Measurements from ENCODE around the gene PTPN21.

Gene PTPN21

DNA sequence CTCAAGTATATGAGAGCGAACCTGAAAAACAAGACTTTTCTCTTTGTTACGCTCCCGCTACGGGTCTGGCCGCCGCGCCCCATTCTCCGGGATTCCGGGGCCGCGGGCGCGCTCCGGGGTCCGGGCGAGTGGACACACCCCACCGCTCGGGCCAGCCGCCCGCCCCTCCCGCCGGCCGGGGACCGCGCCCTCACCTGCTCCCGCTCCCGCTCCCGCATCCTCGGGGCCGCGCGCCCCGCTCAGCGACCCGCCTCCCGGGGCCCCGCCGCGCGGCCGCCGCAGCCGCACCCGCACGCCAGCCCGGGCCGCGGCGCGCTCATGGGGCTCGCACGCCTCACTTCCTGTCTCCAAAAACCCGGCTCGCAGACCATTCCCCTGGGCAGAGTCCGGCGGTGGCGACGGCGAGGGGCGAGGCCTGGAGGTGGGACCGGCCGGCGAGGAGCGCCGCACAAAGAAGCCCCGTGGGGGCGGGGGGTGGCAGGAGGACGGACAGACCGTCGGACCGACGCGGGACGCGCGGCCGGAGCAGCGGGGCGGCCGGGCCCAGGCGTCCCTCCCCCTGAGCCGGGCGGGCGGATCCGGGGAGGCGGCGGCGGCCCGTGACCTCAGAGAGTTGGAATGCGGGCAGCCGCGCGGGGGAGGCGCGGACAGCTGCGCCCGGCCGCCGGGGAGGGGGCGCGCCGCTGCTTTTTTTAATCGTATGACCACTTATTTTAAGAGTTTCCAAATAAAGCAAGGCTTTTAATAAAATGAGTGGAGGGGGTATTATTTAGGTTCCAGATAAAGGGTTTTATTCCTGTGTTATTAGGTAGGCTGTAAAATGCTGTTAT lies at the start of gene PTPN21:
PTPN21 (minus strand) TSS at position 551 of the 830 bp plus-strand sequence. CDS start 4,590 bp downstream, outside the sequence.
- no peak for DNase-seq

DNA sequence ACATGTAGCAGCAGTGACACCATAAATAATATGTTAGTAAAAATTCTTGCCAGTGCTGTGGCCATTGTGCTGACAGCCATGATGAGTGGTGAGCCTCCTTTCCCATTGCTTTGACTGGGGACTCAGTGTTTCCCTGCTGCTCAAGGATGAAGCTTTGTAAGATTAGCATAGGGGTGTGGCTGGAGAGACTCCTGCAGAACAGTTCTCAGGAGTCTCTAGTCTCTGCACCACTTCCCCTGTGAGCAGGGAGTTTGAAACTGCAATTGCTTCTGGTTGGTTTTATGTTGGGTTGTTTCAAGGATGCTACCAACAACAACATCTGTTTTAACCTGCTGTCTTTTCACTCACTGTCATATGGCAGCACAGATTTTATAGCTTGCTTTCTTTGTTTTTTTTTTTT lies 49.4 kb upstream of the PTPN21 start:
- no peak for DNase-seq

DNA sequence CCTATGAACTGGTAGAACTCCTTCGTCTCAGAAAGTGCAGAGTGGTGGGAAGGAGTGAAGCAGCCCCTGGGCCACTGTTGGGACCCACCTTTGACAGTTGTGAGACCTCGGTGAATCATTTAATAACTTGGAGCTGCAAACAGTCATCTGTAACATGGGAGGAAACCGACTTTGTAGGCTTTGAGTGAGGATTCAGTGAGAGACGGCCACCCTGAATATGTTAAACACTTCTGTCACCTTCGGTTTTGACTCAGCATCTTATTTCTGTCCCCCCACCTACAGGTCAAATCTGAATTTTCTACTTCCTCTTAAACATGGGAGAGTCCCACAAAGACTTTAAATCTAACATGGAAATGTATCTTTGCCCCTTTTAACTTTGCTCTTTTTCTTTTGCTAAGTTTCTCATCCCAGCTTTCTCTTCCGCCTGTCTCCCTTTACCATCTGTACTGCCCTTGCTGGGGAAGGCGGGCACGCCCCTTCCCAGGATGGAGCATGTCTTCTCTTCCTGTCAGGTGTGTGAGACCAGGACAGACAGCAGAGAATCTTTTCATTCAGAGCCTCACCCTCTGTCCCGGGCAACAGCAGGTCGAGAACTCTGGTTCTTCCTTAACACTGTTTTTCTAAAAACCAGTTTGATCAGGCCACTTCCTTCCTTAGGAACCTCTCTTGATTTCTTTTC lies 45.1 kb upstream of the PTPN21 start:
- no peak for DNase-seq

DNA sequence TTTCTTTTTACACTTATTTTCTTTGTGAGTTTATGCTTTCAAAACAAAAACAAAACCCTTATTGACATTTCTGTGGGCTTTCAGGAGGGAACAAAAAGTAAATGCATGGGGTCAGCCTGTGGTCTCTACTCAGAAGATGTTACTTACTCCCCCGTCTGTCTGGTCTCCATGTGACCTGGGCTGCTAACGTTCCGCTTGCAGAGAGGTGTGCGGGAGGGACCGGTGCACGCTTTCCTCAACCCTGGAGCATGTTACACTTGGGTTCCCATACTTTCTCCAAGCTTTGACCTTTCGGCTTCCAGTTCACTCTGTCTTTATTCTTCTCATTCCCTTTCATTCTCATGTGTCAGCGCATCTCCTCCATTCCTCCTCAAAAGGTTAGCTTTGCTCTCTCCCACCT lies 44.5 kb upstream of the PTPN21 start:
- DNase-seq: no peak

GRCh38 chr14:88598097-88598675 lies 43.4 kb upstream of the PTPN21 start:
- DNase-seq: no peak

GRCh38 chr14:88597601-88598000 lies 42.8 kb upstream of the PTPN21 start:
- DNase-seq: no peak

GRCh38 chr14:88597038-88597437 lies 42.2 kb upstream of the PTPN21 start:
- no peak for DNase-seq

GRCh38 chr14:88592031-88592430 lies 37.2 kb upstream of the PTPN21 start:
- no peak for DNase-seq

DNA sequence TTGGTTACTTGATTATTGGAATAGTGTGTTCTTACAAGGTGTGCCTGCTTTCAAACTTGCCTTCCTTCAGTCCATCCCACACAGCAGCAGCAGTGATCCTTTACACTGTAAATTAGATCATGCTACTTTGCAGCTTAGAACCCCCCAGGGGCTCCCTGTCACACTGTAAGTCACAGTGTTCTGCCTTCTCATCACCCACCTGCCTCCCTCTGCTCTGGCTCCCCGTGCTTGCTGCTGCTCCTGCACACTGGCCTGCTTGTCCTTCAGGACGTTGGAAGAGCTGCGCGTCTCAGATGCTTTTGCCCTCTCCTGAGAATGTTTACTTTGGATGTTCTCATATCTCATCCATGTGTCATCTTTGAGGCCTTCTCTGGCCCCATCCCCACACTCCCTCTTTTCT lies 35.4 kb upstream of the PTPN21 start:
- DNase-seq: no peak

DNA sequence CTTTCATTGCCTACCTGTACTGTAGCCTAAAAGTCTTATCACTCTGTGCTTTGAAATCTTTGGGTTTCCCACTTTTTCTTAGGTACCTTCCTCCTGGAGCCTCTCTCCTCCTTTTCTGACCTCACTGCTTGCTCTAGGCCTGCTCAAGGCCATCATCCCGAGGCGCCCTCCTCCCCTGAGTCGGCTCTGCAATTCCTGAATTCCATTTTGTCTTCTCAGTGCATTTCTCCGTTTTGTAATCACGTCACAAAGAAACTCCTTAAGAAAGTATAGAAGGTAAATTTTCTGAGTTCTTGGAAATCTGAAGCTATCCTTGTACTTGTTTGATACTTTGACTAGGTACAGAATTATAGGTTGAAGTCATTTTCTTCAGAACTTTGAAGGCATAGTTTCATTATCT lies 33.3 kb upstream of the PTPN21 start:
- no peak for DNase-seq

DNA sequence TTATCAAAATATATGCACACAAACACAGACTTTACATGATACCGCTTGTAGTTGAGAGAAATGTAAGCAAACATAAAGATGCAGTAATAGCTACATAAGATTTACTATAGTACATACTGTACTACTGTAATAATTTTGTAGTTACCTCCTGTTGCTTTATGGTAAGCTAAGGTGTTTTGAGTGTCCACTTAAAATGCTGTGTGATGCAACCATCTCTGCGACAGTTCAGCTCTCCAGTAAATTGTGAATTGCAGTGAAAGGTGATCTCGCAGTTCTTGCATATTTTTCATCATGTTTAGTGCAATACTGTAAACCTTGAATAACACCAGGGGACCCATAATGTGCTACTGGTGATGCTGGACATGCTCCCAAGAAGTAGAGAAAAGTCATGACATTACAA lies 29.6 kb upstream of the PTPN21 start:
- DNase-seq: no peak

DNA sequence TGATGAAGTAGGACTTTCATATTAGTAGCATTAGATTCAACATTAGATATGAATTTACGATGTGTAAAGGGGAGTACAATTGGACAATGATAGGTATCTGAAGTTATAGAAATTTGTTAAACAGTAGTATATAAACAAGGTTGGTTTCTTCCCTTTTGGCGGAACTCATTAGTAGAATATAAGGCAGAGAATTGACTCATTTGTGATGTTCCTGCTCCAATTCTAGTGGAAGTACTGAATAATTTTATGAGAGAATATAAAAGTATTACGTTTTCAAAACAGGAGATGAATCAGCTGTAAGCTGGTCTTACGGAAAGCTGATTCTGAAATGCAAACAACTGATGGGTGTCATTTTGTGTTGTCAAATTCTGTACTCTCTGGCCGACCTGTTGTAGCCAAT lies 21.4 kb upstream of the PTPN21 start:
- no peak for DNase-seq

DNA sequence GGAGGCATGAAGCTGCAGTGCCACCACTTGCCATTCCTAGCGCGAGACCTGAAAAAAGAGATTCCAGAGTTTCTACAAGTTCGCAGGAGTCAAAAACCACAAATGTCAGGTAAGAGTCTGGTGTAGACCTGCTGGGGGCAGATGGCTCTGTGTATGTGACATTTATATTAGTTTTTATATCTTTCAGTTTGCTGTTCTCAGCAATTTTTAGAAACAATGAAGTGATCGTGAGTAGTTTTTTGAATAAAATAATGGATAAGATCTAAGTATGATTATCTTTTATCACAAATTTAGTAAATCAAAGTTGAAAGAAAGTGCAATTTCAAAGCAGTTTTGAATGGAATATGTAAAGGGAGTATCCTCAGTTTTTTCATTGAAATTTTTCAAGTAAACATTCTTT lies 17.3 kb upstream of the PTPN21 start:
- no peak for DNase-seq

GRCh38 chr14:88568196-88568595 lies 13.4 kb upstream of the PTPN21 start:
- no peak for DNase-seq

DNA sequence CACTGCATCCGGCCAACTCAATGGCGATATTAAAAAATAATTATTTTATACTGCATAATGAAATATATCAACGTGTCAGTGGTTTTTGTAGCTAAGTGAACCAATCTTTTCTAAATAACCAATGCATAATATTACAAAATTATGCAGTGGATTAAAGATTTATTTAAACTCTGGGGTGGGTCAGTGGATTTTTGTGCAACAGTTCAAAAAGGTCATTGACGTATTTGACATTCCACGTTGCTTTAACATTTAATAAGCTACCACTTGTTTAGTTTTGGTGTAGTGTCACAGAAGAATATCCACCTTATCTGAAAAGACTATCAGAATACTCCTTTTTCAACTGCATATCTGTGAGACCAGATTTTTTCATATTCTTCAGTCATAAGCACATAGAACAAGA lies 10.6 kb upstream of the PTPN21 start:
- no peak for DNase-seq

DNA sequence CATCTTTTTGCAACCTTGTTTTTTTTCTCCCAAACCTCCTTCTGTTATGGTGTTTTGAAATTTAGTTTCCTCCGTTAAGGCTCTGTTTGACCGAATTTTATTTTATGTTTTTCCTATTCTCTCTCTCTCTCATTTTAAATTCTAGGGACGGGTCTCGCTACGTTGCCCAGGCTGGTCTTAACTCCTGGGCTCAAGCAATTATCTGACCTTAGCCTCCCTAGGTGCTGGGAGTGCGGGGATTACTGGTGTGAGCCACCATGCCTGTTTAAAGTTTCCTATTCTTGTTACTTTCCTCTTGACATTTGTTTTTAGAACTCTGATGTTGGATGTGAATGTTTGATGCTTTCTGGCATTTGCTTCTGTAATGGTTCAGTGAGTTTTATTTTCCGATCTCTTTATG lies 9.0 kb upstream of the PTPN21 start:
- DNase-seq: no peak

DNA sequence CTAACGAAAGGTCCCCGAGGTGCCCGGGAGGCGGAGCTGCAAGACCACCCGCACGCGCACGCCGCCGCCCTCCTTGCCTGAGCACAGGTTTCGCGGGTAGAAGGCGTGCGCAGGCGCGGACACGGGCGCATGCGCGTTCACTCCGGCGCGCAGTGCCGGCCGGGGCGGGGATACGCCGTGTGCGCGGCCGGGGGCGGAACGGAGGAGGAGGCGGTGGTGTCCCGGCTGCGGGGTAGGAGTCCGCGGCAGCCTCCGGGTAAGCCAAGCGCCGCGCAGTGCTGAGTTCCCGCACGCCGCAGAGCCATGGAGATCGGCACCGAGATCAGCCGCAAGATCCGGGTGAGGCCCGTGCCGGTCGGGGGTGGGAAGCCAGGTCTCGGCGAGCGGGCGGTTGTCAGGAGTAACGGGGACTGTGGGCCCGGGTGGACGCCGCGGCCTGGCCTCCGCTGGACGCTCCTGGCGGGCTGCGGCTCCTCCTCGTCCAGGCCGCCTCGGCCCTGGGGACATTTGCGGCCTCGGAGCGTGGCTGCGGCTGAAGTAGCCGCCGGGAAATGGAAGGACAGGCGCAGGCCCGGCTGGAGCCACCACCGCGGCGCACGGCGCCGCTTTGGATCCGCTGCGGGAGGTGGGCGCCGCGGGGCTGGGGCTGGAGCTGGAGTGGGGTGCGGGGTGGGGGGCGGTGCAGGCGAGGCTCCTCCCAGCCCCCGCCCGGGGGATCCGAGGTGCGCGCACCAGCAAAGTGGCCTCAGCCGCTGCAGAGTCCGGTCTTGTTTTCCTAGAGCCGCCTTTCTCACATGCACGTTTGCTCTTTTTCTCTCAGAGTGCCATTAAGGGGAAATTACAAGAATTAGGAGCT lies 8.3 kb upstream of the PTPN21 start, which contains the start of gene ZC3H14:
ZC3H14 (plus strand) TSS at position 207 of the 856 bp plus-strand sequence; CDS start at position 304, 97 bp downstream.
- peak; percentile 91 for DNase-seq

- DNase-seq: no peak
Measured at GRCh38 chr14:88562532-88562830, 7.7 kb upstream of the PTPN21 start.

GRCh38 chr14:88559852-88560251 lies 5.0 kb upstream of the PTPN21 start:
- DNase-seq: no peak

- no peak for DNase-seq
Measured at GRCh38 chr14:88556581-88556980, 1.8 kb upstream of the PTPN21 start.

GRCh38 chr14:88553886-88554456 lies 836 bp downstream of the PTPN21 start:
- DNase-seq: no peak

GRCh38 chr14:88552876-88553275 lies 1.9 kb downstream of the PTPN21 start:
- no peak for DNase-seq

GRCh38 chr14:88551980-88552431 lies 2.8 kb downstream of the PTPN21 start:
- no peak for DNase-seq

Measured in CD4-positive, alpha-beta T cell treated with Interleukin-12 subunit alpha and Interleukin-12 subunit beta, for 1 hour (primary cell).